Stimulated activated CD8-positive, alpha-beta memory T cell treated with anti-CD3 and anti-CD28 coated beads, Interleukin-15, amount 100 ng/mL, for 4 hours (primary cell): ENCODE results near the gene CLASP1.

Experiments
- DNase-seq, 2 donors: peaks; one replicate each; pipeline ENCODE4 v3.0.0-alpha.2; 2020; ENCODE audit warnings: low read depth in 2 of 2

Gene CLASP1

GRCh38 chr2:121288454-121289231 lies 360.6 kb downstream of the CLASP1 start:
- DNase-seq = no peak

- no peak for DNase-seq
Measured at GRCh38 chr2:121287956-121288355, 361.3 kb downstream of the CLASP1 start.
